Cerebellar cortex (tissue), 1 donor: ENCODE measurements around the gene ATP6AP1.

Source experiments
- DNase-seq: peaks from one replicate; pipeline ENCODE4 v3.0.0-alpha.2; 2015; ENCODE audit warnings: low spot score

ATP6AP1 gene

DNA sequence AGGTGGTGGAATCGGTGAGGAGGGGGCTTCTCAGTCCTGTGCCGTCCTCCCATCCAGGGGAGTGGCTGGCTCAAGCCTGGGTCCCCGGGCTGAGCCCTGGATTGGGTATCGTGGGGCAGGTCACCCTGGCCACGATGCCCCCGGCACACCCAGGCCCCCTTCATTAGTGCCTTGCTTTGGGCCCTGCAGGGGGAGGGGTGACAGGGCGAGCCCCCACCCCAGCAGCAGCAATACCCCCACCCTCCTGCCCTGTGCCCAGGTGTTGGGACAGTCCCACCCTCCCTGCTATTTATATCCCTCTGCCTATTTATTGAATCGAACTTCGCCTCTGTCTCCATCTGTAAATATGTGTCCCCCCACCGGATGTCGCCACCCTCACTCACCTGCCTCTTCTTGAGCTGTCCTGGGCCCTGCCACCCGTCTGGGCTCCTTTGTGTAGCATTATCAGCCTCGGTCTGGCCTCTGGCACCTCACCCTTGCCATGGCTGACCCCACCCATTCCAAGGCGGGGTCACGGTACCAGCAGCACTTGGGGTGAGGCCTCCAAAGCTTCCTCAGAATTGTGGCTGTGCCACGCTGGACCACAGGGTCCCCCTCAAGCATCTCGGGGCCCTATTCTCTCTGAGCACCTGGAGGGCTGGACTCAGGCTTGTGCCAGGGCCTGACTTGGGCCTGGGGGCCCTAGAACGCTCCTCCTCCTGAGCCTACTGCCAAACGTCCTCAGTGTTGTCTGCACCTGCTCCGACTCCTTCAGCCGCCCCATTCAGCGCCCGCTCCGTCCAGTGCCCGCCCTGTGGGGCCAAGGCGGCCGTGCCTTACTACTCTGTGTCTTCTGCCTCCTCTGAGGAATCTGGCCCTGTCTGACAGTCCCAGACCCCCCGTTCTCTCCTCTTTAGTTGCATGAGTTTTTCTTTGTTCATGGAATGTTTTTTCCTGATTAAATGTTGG lies 44.5 kb downstream of the ATP6AP1 start:
- DNase-seq: no peak

DNA sequence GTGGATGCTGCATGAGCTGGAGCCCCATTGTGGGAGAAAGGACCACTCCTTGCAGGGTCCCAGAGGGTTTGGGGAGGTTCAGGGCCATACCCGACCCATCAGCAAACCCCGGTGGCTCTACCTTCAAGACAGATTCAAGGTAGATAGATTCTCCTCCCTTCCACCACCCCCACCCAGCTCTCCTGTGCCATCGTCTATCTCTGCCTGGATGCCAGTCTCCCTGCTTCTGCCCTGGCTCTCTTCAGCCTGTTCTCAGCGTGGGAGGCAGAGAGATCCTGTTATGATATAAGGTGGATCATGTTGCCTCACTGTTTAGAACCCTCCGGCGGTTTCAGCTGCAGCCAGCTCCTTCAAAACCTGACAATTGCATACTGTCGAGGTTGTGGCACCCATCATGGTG lies 45.2 kb downstream of the ATP6AP1 start:
- DNase-seq: no peak

DNA sequence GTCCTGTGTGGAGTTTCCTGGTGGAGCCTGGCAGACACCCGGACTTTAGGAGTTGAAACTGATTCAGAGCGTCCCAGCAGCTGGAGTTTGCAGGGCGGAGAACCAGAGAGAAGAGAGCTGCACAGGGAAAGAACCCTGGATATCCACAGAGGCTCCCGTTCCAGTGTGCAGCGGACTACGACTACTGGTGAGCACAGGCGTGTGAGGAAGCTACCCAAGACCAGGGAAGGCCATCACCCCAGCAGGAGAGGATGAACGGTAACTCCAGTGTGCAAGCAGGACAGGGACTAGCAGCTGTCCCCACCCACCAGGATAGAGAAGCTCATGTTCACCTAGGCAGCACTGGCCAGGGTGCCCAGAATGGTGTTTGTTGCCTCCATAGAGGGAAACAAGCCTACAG lies 48.3 kb downstream of the ATP6AP1 start:
- DNase-seq: no peak

DNA sequence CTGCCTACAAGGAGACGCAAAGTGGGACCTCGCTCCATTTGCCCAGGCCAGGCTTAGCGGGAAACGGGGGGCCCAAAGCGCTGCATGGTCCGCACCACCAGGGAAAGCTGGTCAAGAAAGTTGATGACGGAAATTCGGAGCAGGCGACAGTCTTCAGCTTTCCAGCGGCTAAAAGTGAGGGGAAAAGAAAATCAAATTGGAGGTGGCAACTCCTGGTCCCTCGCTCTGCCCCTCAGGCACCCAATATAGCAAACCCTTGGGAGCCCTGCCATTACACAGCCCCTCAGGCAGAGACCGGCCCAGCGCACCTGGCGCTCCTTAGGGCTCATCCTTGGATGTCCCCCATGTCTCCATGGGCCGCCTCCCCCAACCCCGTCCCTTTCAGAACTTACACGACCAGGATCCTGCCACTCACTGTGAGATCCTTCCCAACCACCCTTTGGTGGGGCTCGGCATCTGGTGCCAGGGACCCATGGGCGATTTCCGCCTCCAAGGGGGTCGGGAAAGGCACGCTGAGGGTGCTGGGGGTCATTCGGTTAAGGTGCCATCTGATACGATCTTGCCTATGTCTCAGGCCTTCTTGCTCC lies 49.5 kb downstream of the ATP6AP1 start:
- DNase-seq: no peak

DNA sequence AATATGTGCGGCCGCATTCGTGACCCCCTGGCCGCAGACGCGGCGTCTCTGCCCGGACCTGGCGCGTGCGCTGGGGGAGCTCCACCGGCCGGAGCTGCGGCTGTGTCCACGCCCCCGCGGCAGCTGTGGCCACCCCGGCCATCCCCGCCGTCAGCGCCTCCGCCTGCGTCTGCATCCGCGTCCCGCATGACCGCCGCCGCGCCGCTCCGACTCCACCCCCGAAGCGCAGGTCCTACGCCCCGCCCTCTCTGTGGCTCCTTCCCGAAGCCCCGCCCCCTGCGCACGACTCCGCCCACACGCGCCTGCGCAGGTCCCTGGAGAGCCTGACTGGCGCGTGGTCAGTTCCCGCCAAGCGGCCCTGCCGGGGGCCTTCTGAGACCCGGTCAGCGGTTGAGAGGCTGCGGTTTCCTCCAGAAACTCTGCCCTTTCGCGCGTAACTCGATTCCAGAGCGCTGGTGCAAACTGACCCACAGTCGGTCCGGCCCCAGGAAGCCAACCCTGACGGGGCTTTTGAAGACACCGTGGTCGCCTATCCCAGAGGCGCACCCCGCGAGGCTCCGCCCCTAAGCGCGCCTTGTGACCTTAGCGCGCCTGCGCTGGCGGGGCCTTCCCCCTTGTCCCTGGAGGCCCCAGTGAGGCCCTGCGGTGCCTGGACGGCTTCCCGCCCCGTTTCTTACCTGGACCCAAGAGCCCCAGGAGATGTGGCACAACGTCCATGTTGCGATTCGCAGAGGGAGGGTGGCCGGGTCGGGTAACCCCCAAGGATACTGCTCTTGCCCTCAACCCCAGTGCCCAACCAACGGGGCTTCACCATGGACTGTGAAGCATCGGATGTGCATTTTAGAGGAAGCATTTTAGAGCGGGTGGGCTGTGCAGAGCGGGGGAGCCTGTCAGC lies 50.5 kb downstream of the ATP6AP1 start, which contains the start of gene LAGE3:
TSS of gene LAGE3 (minus strand) at position 554 of the 895 bp plus-strand sequence. CDS start at position 188, 366 bp downstream.
- peak; percentile 85 for DNase-seq

DNA sequence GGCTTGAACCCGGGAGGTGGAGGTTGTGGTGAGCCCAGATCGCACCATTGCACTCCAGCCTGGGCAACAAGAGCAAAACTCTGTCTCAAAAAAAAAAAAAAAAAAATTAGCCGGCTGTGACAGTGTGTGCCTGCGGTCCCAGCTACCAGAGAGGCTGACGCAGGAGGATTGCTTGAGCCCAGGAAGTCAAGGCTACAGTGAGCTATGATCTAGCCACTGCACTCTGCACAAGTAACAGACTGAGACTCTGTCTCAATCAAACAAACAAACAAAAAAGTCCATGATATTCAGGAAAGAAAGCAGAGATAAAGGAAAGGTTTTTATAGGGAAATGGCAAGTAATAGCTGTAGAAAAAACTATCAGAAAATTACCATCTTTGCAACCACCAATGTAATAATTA lies 52.7 kb downstream of the ATP6AP1 start:
- DNase-seq: no peak

DNA sequence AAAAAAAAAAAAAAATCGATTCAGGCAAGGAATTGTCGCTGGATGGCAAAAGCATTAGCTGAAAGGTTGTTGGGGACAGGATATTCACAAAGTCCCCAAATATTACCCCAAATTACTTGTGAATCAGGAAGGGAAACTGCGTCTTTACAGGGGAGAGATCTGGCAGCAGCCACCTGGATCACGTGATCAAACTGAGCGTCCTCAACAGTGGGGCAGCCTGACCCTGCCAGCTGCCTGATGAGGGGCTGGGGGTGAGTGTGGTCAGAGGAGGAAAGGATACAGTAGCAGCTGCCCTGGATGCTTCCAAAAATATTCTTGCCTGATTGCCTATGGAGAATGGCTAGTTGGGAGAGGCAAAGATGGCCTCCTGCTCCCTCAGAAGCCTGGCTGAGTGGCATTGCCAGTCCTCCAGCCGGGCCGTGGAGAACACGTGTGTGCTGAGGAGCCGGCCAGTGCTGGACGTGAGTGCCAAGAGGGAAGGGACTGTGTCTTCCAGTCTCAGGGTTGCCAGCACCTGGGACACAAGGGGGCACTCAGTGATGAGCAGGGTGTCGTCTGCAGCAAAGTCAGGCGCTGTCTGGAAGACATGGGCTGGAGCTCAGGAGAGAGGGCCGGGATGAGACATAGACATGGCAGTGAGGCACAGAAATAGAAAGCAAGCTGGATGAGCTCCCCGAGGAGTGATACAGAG lies 53.6 kb downstream of the ATP6AP1 start:
- no peak for DNase-seq

DNA sequence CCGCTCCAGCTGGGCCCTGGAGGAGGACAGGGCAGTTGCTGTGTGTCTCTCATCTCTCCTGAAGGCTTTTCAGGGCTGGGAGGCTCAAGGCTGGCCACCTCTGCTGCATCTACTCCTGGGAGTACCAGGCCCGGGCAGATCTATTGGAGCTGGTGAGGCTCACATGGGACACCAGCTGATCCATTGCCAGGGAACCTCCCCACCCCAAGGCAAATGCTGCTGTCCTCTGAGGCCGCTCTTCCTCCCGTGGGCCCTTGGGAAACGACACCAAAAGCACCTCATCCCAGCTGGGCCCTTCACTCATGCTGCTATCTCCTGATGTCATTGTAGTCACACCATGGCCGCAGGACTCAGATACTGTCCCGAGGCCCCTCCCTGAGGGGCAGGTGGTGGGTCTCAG lies 54.3 kb downstream of the ATP6AP1 start:
- no peak for DNase-seq

DNA sequence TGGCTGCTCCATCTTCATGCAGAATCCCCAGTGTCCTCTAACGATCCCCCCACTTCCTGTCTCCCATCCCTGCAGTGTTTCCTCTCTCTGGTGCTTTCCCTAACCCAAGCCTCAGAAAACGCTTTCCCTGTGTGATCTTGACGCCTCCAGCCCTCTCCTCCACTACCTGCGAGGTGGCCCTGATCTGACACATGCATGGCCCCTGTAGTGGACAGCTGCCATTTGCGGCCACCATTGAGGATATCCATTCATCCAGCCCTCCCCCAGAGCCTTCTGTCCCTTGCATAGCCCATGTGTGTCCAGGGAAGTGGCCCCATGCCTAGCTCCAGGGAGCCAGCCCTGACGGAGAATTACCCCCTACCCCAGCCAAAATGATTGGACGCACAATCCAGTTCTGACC lies 54.8 kb downstream of the ATP6AP1 start:
- no peak for DNase-seq

DNA sequence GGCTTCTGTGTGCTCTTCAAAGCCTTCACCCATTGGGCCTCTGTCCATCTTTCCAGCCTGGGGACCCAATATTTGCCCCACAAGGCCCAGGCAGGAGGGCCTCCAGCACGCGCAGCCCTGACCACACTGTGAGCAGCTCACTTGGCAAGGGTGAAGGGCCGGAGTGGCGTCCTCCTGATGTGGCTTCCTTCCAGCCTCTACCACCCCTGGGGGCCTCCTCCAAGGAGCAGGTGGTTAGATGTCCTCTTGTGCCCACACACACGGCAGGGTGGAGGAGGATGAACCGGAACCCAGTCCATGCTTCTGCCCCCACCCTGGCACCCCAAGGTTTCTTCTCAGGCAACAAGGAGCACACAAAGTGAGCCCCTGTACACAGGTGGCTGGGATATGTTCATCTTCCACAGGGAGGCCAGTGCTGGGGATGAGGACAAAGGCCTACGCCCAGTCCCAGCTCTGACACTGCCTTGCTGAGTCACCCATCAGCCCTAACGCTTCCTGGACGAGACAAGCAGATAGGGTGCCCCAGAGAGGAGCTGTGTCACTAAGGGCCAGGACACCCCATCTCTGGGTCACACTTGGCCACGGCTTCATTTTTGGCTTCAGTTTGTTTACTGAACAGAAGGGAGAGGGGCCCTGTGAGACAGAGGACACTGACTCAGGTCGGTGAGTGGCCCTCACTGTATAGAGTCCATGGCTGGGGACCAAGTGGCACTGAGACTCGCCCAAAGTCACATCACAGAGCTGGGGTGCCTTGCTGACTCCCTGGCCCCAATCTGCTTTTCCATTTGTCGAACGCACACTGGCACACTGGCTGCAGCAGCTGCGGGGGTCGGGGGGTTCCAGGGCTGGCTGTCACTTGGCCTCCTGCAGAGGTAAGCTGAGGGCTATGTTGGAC lies 56.0 kb downstream of the ATP6AP1 start:
- DNase-seq: no peak

DNA sequence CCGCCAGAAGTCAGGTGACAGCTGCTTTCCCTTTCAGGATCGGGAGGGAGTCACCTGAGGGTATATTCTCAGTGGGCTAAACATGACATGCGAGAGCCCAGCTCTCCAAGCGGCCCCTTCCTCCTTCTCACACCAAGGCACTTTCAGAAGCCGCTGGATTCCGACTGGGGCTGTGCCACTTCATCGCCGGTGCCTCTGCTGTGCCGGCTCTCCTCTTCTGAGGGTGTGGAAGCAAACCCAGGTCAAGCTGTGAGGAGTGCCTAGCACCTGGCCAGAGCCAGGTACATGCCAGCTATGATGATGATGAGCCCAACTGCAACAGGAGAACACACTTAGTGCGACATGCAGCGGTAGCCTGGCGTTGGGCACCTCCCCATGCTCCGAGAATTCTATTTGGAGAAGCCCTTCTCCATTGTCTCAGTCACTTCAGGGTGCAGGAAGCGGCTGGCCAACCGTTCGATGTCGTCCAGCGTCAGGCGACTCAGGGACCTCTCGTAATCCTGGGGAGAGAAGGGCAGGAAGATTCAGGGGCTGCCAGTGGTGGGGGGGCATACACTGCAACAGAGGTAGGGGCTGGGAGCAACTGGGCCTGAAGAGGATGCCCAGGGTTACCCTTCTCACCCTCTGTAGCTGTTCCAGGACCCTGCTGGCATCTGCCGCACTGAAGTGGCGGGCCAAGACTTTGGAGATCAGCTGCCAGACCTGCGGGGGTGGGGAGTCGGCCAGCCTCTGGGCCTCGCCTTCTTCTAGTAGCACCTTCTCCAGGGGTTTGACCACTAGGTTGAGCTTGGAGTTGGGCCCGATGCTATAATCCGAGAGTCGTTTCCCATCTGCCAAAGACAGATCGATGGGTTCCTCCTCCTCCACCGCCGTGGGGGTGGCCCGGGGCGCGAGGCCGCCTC lies 56.9 kb downstream of the ATP6AP1 start:
- no peak for DNase-seq

DNA sequence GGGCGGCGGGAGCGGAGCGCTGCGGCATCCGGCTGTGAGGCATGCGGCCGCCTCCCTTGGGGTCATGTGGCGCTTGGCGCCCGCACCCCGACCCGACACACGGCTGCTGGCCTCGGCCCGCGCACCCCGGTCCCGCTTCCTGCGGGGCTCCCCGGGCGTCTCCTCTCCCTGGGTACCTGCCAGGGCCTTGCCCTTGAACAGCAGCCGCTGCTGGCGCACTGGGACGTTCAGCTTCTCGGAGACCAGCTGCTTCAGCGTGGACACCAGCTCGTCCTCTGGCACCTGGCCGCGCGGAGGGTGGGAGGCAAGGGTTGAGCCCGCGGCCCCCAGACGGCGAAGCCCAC lies 57.5 kb downstream of the ATP6AP1 start:
- DNase-seq: no peak
